Fibroblast of lung (primary cell): ENCODE results near the gene DAPK1. TPM values are rescaled to one million over a fixed set of nuclear protein-coding genes. Genes with fewer than 3 reads are reported as not detected.
A peak's percentile ranks its signal among the peaks of the same experiment; 100 is the strongest.

Experiments
- DNase-seq, 2 donors: peaks; one replicate each; pipeline versions ENCODE4 v3.0.0 to v3.0.0-alpha.2; 2010; ENCODE audit warnings: low read depth in 2 of 2
- H2AFZ ChIP-seq: 2 replicates; pipeline ENCODE4 v1.5.1; 2012; ENCODE audit warnings: low read length, control low read depth, inconsistent platforms
- H3K27ac ChIP-seq: 2 replicates; pipeline ENCODE4 v1.5.1; 2011; ENCODE audit warnings: low read length, control low read depth; ENCODE audit not compliant: insufficient read depth
- H3K27me3 ChIP-seq: 2 replicates; pipeline ENCODE4 v1.5.1; 2011; ENCODE audit warnings: mild to moderate bottlenecking, low read length; ENCODE audit not compliant: control insufficient read depth, insufficient read depth
- H3K36me3 ChIP-seq: 2 replicates; pipeline ENCODE4 v1.5.1; 2011; ENCODE audit warnings: low read length; ENCODE audit not compliant: control insufficient read depth, insufficient read depth
- H3K4me1 ChIP-seq: 2 replicates; pipeline ENCODE4 v1.5.1; 2011; ENCODE audit warnings: low read length; ENCODE audit not compliant: control insufficient read depth, insufficient read depth; ENCODE audit errors: extremely low read depth
- H3K4me2 ChIP-seq: 2 replicates; pipeline ENCODE4 v1.5.1; 2011; ENCODE audit warnings: low read length, control low read depth; ENCODE audit not compliant: insufficient read depth; ENCODE audit errors: extremely low read depth
- H3K4me3 ChIP-seq, 4 experiments: fragments of 200-600 bp in 1 of 4; sonication (generic) in 1 of 4; replicated peaks in 1 of 4; 2 replicates each; pipeline ENCODE4 v1.5.1; 2011 to 2016; ENCODE audit warnings: low read length in 4 of 4, low read depth in 3 of 4, mild to moderate bottlenecking in 3 of 4, control low read depth in 2 of 4, inconsistent platforms in 1 of 4, mixed read lengths in 1 of 4; ENCODE audit not compliant: insufficient read depth in 1 of 4; ENCODE audit errors: control extremely low read depth in 1 of 4
- H3K79me2 ChIP-seq: 2 replicates; pipeline ENCODE4 v1.5.1; 2012; ENCODE audit warnings: mild to moderate bottlenecking, low read length, inconsistent platforms; ENCODE audit not compliant: control insufficient read depth, insufficient read depth
- H3K9ac ChIP-seq: 2 replicates; pipeline ENCODE4 v1.5.1; 2011; ENCODE audit warnings: mild to moderate bottlenecking, low read length, control low read depth; ENCODE audit not compliant: insufficient read depth
- H3K9me3 ChIP-seq: 2 replicates; pipeline ENCODE4 v1.5.1; 2012; ENCODE audit warnings: low read depth, low read length; ENCODE audit not compliant: control insufficient read depth, insufficient read depth
- H4K20me1 ChIP-seq: 2 replicates; pipeline ENCODE4 v1.5.1; 2011; ENCODE audit warnings: low read length; ENCODE audit not compliant: control insufficient read depth, insufficient read depth; ENCODE audit errors: extremely low read depth
- CTCF ChIP-seq, 2 donors: IDR thresholded peaks in 1 of 2; conservative IDR thresholded peaks in 1 of 2; 1 replicate in 1 of 2; 2 replicates in 1 of 2; pipeline ENCODE4 v1.5.1; 2011 to 2012; ENCODE audit warnings: low read length in 2 of 2, control low read depth in 1 of 2, inconsistent platforms in 1 of 2, low read depth in 1 of 2, mild to moderate bottlenecking in 1 of 2
- EZH2 ChIP-seq: IDR thresholded peaks from 2 replicates; pipeline ENCODE4 v1.5.1; 2012; ENCODE audit warnings: low read length, control low read depth, mild to moderate bottlenecking; ENCODE audit errors: missing control alignments
- polyA plus RNA-seq, 2 donors: library from polyadenylated mRNA; depleted of rRNA in 1 of 2; stranded (reverse) in 1 of 2; unstranded in 1 of 2; fragments of >200 nt; gene quantifications; 2 replicates each; pipeline ENCODE4 v1.2.1, GENCODE V29; 2011 to 2012; ENCODE audit warnings: missing spikeins in 1 of 2
- total RNA-seq: library from RNA; depleted of rRNA; stranded (reverse); fragments of >200 nt; gene quantifications from 2 replicates; pipeline ENCODE4 v1.2.1, GENCODE V29; 2014

Gene DAPK1
- total and polyA plus RNA-seq, 2 donors (not counting 1 experiment from before 2014, with no cell fraction given): 1.1 to 15.5 TPM

DNA sequence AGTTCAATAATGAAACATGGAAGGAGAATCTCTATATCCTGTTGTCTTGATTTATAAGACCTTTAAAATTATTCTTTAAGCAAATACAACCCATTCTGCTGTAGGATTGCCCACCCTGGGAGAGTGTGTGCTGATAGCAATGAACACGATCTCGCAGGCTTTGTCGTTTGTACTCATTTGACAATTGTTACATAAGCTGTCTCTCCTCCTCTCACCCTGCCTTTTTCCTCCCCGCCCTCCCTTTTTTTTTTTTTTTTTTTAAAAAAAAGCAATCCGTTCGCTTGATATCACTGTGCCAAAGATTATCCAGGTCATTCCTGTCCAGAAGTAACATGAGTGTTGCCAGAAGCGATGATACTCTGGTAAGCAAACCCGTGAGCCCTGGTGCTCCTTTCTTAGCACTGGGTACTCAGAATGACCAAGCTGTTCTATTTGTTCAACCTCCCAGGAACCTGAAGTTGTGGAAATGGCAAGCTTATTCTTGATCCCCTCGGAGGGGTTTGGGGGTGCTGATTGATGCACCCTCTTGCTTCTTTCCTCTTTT, 145.5 kb downstream of the DAPK1 start:
- Histone ChIP-seq H3K27me3 (no peaks in the 10 kb centered on the region), H3K27ac (no peak overlapping the region), H4K20me1 (no peaks in the 10 kb centered on the region), H3K4me1 (no peaks in the 10 kb centered on the region), H2AFZ (no peak overlapping the region), H3K36me3 (no peaks in the 10 kb centered on the region), H3K79me2 (no peaks in the 10 kb centered on the region), H3K4me2 (no peak overlapping the region), H3K4me3 (no peak overlapping the region), H3K9me3 (no peaks in the 10 kb centered on the region), H3K9ac (no peak overlapping the region)
- no peak for TF ChIP-seq EZH2
- no peak for TF ChIP-seq CTCF (conservative IDR thresholded peaks at IDR 0.05 in 1 of 2, IDR thresholded peaks at IDR 0.05 in 1 of 2; ENCODE audit: low read depth in 1 of 2, low read length in 2 of 2)
- no peak for DNase-seq

GRCh38 chr9:87643778-87644570, 146.3 kb downstream of the DAPK1 start:
- Histone ChIP-seq H3K79me2 (no peaks in the 10 kb centered on the region), H3K9me3 (no peaks in the 10 kb centered on the region), H3K4me1 (no peaks in the 10 kb centered on the region), H4K20me1 (no peaks in the 10 kb centered on the region), H3K36me3 (no peaks in the 10 kb centered on the region), H2AFZ (no peak overlapping the region), H3K9ac (no peak overlapping the region), H3K27me3 (no peaks in the 10 kb centered on the region), H3K27ac (no peak overlapping the region), H3K4me3 (no peak overlapping the region), H3K4me2 (no peak overlapping the region)
- no peak for TF ChIP-seq EZH2
- no peak for TF ChIP-seq CTCF (conservative IDR thresholded peaks at IDR 0.05 in 1 of 2, IDR thresholded peaks at IDR 0.05 in 1 of 2; ENCODE audit: low read depth in 1 of 2, low read length in 2 of 2)
- no peak for DNase-seq

DNA sequence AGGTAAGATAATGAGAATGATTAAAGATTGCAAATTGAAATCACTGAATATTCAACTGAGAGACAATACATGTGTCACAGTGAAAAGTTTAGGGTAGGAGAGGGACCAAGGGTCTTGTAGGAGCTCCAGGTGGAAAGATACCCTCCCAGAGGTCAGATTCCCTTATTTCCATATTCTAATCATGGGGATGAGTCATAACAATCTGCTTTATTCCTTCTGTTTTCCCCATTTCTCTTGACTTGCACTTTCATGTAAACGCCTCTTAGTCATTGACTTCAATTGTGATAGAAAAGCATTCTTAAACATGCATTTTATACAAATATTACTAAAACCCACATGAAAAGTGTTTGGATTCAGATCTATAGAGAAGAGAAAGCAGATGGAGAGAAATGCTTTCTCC, 147.0 kb downstream of the DAPK1 start:
- DNase-seq: peak; percentile 10 to 15
- no peaks in the 10 kb centered on the region for H3K27me3 ChIP-seq
- no peaks in the 10 kb centered on the region for H3K9me3 ChIP-seq
- no peak overlapping the region for H3K4me2 ChIP-seq
- H3K9ac ChIP-seq: no peak overlapping the region
- H3K27ac ChIP-seq: no peak overlapping the region
- H3K79me2 ChIP-seq: no peaks in the 10 kb centered on the region
- H4K20me1 ChIP-seq: no peaks in the 10 kb centered on the region
- H2AFZ ChIP-seq: no peak overlapping the region
- no peaks in the 10 kb centered on the region for H3K4me1 ChIP-seq
- TF ChIP-seq EZH2 (no peak), CTCF (conservative IDR thresholded peaks at IDR 0.05 in 1 of 2, IDR thresholded peaks at IDR 0.05 in 1 of 2; ENCODE audit: low read depth in 1 of 2, low read length in 2 of 2) (no peak)
- H3K4me3 ChIP-seq: no peak overlapping the region
- no peaks in the 10 kb centered on the region for H3K36me3 ChIP-seq
